Measurements from ENCODE around the gene TTR. TPM values are rescaled to one million over a fixed set of nuclear protein-coding genes. Genes with fewer than 3 reads are reported as not detected.
A peak's percentile ranks its signal among the peaks of the same experiment; 100 is the strongest.

TTR gene
- total and polyA plus RNA-seq, 2 of the 13 experiments (the other 11 are each of a cell fraction or from before 2014, with no cell fraction given): 91.3 to 496 TPM

GRCh38 chr18:31565782-31566512, 25.7 kb upstream of the TTR start (continued):
- TF ChIP-seq ZNF703 (CRISPR knock-in tag; IDR thresholded peaks at IDR 0.05; ENCODE audit: borderline replicate concordance) (no peak), ZNF7 (CRISPR knock-in tag; IDR thresholded peaks at IDR 0.05) (no peak), ZBTB39 (CRISPR knock-in tag; IDR thresholded peaks at IDR 0.05) (no peak), MTA3 (CRISPR knock-in tag; IDR thresholded peaks at IDR 0.05) (no peak), ISX (CRISPR knock-in tag; conservative IDR thresholded peaks at IDR 0.05) (no peak), ZNF317 (CRISPR knock-in tag; IDR thresholded peaks at IDR 0.05) (no peak), MLXIP (CRISPR knock-in tag; IDR thresholded peaks at IDR 0.05; ENCODE audit: borderline replicate concordance) (no peak), BCL6 (CRISPR knock-in tag; IDR thresholded peaks at IDR 0.05) (peak; percentile 30; the same call in 1 of the 2 replicates), PHF21A (CRISPR knock-in tag; IDR thresholded peaks at IDR 0.05) (no peak), AHR (CRISPR knock-in tag; IDR thresholded peaks at IDR 0.05) (no peak), ZNF264 (CRISPR knock-in tag; IDR thresholded peaks at IDR 0.05) (no peak), RARA (CRISPR knock-in tag; IDR thresholded peaks at IDR 0.05) (0 out of 2 replicates have a peak, but pooled peaks have one; percentile 38), ZBTB49 (CRISPR knock-in tag; IDR thresholded peaks at IDR 0.05; ENCODE audit: borderline replicate concordance) (no peak), ZNF550 (CRISPR knock-in tag; IDR thresholded peaks at IDR 0.05; ENCODE audit: borderline replicate concordance) (no peak), JUNB (CRISPR knock-in tag; IDR thresholded peaks at IDR 0.05; ENCODE audit: borderline replicate concordance) (no peak), ZNF644 (CRISPR knock-in tag; IDR thresholded peaks at IDR 0.05; ENCODE audit: low read depth) (0 out of 2 replicates have a peak, but pooled peaks have one; percentile 29), HNF1A (IDR thresholded peaks at IDR 0.05; ENCODE audit: low read depth) (0 out of 2 replicates have a peak, but pooled peaks have one; percentile 42), HNF1A (CRISPR knock-in tag; IDR thresholded peaks at IDR 0.05; ENCODE audit: borderline replicate concordance) (peak; percentile 44; the same call in 1 of the 2 replicates)

Measured in HepG2 (cell line).